Common myeloid progenitor, CD34-positive (primary cell): ENCODE results near the gene ATXN10.

ENCODE experiments used
- CTCF ChIA-PET: fragments of 350-600 bp; sonication (Branson Sonifier 250); formaldehyde crosslinking; loops from one replicate; lab custom pipeline; 2021; ENCODE audit warnings: antibody characterized with exemption; lab: Charles Lee
- POLR2A ChIA-PET: fragments of 350-600 bp; sonication (Branson Sonifier 250); formaldehyde crosslinking; loops from one replicate; lab custom pipeline; 2021; ENCODE audit warnings: antibody characterized with exemption; lab: Charles Lee
- DNase-seq, 3 donors: peaks; one replicate each; pipeline versions ENCODE4 v3.0.0 to v3.0.0-alpha.2; 2013
- H3K27ac ChIP-seq, 2 experiments: 1 replicate in 1 of 2; 2 replicates in 1 of 2; pipeline ENCODE4 v1.7.0; 2013; ENCODE audit warnings: inconsistent platforms in 2 of 2, low read length in 2 of 2, mild to moderate bottlenecking in 2 of 2, low read depth in 1 of 2, moderate library complexity in 1 of 2; ENCODE audit not compliant: severe bottlenecking in 2 of 2, insufficient read depth in 1 of 2, poor library complexity in 1 of 2
- H3K27me3 ChIP-seq, 5 experiments: replicated peaks in 2 of 5; 1 replicate in 3 of 5; 2 replicates in 2 of 5; pipeline versions ENCODE4 v1.6.1 to v1.7.0; 2013; ENCODE audit warnings: low read length in 4 of 5, mild to moderate bottlenecking in 2 of 5, moderate library complexity in 2 of 5, inconsistent platforms in 1 of 5; ENCODE audit not compliant: insufficient read depth in 5 of 5, control insufficient read depth in 4 of 5
- H3K36me3 ChIP-seq, 4 experiments: 1 replicate in 2 of 4; 2 replicates in 2 of 4; pipeline versions ENCODE4 v1.6.1 to v1.7.0; 2013; ENCODE audit warnings: low read length in 3 of 4, control low read depth in 1 of 4, mild to moderate bottlenecking in 1 of 4; ENCODE audit not compliant: control insufficient read depth in 4 of 4, insufficient read depth in 4 of 4
- H3K4me1 ChIP-seq, 4 experiments: 1 replicate in 3 of 4; 2 replicates in 1 of 4; pipeline versions ENCODE4 v1.6.1 to v1.7.1; 2013; ENCODE audit warnings: low read length in 3 of 4, mild to moderate bottlenecking in 3 of 4, control low read depth in 1 of 4, inconsistent platforms in 1 of 4, moderate library complexity in 1 of 4; ENCODE audit not compliant: control insufficient read depth in 4 of 4, insufficient read depth in 4 of 4; ENCODE audit errors: control extremely low read depth in 1 of 4
- H3K4me3 ChIP-seq, 7 experiments: 1 replicate in 4 of 7; 2 replicates in 3 of 7; pipeline versions ENCODE4 v1.5.1 to v1.7.0; 2013; ENCODE audit warnings: mild to moderate bottlenecking in 7 of 7, low read length in 6 of 7, moderate library complexity in 6 of 7, inconsistent platforms in 2 of 7, low read depth in 2 of 7, control low read depth in 1 of 7; ENCODE audit not compliant: insufficient read depth in 4 of 7, control insufficient read depth in 1 of 7; ENCODE audit errors: extremely low read depth in 1 of 7
- H3K9me3 ChIP-seq, 5 experiments: 1 replicate in 4 of 5; 2 replicates in 1 of 5; pipeline versions ENCODE4 v1.6.1 to v1.7.1; 2013; ENCODE audit warnings: low read length in 4 of 5, mild to moderate bottlenecking in 2 of 5, inconsistent platforms in 1 of 5, low read depth in 1 of 5, moderate library complexity in 1 of 5; ENCODE audit not compliant: control insufficient read depth in 4 of 5, insufficient read depth in 2 of 5; ENCODE audit errors: control extremely low read depth in 1 of 5
- WGBS: methylation state at CpG from one replicate; pipeline ENCODE4 v1.1.5; 2013; ENCODE audit not compliant: insufficient coverage; 5-methylcytosine and 5-hydroxymethylcytosine counted together

The ATXN10 gene

GRCh38 chr22:45859231-45860161 is 187.9 kb downstream of the ATXN10 start:
- no peak for DNase-seq
- Histone ChIP-seq H3K9me3 (peaks cover 0 to 10% (median 6%) of the 10 kb centered on the region in 5 experiments), H3K36me3 (peaks cover 2 to 26% (median 10%) of the 10 kb centered on the region in 4 experiments), H3K4me3 (no peak overlapping the region), H3K27me3 (peaks cover 0 to 25% (median 3%) of the 10 kb centered on the region in 5 experiments), H3K27ac (no peak overlapping the region), H3K4me1 (peaks cover 0 to 11% (median 6%) of the 10 kb centered on the region in 4 experiments)
- 98% methylated on average over 25 of the region's 28 CpGs for WGBS
- POLR2A ChIA-PET, result no interaction called here
- CTCF ChIA-PET, result interaction anchor here (1.1 to 1.5 kb wide), 3 partner anchors 16 to 287 kb away, joined by 3 to 4 read pairs (median 3); no protein-coding TSS in a partner anchor

DNA sequence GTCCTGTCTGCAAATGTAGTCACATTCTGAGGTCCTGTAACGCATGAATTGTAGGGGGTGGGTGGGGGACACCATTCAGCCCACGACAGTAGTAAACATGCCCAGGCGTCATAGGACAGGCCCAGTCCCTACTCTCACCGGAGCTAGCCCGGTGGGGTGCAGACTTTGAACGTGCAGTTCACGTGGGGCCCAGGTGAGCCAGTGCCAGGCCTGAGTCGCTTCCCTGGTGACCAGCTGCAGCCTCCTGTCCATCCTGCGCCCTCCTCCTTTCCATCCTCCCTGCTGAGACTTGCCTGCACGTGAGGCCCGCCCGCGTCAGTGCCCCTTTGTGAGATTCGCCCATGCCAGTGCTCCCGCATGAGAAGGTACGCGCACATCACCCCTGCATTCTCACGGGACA is 188.6 kb downstream of the ATXN10 start:
- WGBS, result 97% methylated on average over 17 of the region's 18 CpGs
- POLR2A ChIA-PET, result no interaction called here
- no peak for DNase-seq
- Histone ChIP-seq H3K4me3 (no peak overlapping the region), H3K27me3 (peaks cover 0 to 32% (median 7%) of the 10 kb centered on the region in 5 experiments), H3K36me3 (peaks cover 0 to 20% (median 7%) of the 10 kb centered on the region in 4 experiments), H3K9me3 (peaks cover 0 to 5% (median 2%) of the 10 kb centered on the region in 5 experiments), H3K4me1 (peaks cover 0 to 17% (median 10%) of the 10 kb centered on the region in 4 experiments), H3K27ac (no peak overlapping the region)
- CTCF ChIA-PET, result no interaction called here

- no peak overlapping the region for H3K4me3 ChIP-seq
- WGBS, result 94% methylated on average over 5 of the region's 8 CpGs
- no peak overlapping the region for H3K27ac ChIP-seq
- H3K4me1 ChIP-seq, result peaks cover 0 to 18% (median 10%) of the 10 kb centered on the region in 4 experiments
- DNase-seq, result no peak
- POLR2A ChIA-PET, result no interaction called here
- H3K36me3 ChIP-seq, result peaks cover 0 to 9% (median 6%) of the 10 kb centered on the region in 4 experiments
- H3K27me3 ChIP-seq, result peaks cover 0 to 43% (median 11%) of the 10 kb centered on the region in 5 experiments
- H3K9me3 ChIP-seq, result peaks cover 0 to 2% (median 0%) of the 10 kb centered on the region in 5 experiments
- CTCF ChIA-PET, result interaction anchor here (1.3 to 3.9 kb wide), 2 partner anchors 15 to 111 kb away, joined by 4 to 24 read pairs; no protein-coding TSS in a partner anchor
Observed at GRCh38 chr22:45861259-45861658, 189.6 kb downstream of the ATXN10 start.

DNA sequence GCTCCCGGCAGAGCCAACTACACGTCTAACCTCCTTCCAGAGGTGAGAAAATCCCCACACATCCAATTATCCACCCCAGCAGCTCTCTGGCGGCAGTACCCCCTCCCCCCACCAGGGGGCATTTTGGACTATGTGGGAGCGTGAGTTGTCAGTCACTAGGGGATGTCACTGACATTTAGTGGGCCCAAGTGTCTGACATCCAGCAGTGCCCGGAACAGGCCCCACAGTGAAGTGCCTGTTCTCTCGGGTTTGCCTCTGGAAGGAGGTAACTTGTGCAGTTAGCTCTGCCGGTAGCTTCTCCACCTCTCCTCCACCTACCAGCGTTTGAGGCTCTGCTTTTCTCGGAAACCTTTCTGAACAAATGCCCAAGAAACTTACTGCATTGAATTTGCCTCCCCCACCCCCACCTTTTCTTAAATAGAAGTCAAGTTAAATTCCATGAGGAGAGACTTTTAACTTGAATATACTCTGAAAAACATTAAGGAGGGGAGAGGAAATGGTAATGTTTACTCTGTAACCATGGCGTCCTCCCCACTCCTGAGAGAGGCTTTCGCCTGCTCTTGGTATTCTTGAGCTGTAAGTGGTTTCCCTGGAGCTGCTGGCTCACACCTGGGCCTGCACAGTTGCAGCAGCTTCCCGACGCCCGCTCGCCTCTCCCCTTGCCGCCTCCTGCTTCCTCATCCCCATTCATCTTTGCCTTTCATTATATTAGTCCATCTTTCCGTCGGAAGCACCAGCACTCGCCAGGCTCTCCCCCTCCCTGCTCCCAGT is 192.5 kb downstream of the ATXN10 start:
- peak; percentile 76 to 88 (median 86) for DNase-seq
- Histone ChIP-seq H3K9me3 (peaks cover 0 to 2% (median 0%) of the 10 kb centered on the region in 5 experiments), H3K27me3 (peaks cover 0 to 72% (median 21%) of the 10 kb centered on the region in 5 experiments), H3K36me3 (no peaks in the 10 kb centered on the region), H3K27ac (no peak overlapping the region), H3K4me3 (peak overlapping the region in 1 of 7 experiments; percentile 48), H3K4me1 (peaks cover 0 to 39% (median 21%) of the 10 kb centered on the region in 4 experiments)
- ChIA-PET CTCF (interaction anchor here (0.7 to 3.9 kb wide), 30 partner anchors 10 to 286 kb away, joined by 3 to 24 read pairs (median 4); no protein-coding TSS in a partner anchor), POLR2A (interaction anchor here (0.6 to 0.7 kb wide), 2 partner anchors 20 to 218 kb away, joined by 3 read pairs; no protein-coding TSS in a partner anchor)
- 4% methylated on average over 10 of the region's 19 CpGs for WGBS

DNA sequence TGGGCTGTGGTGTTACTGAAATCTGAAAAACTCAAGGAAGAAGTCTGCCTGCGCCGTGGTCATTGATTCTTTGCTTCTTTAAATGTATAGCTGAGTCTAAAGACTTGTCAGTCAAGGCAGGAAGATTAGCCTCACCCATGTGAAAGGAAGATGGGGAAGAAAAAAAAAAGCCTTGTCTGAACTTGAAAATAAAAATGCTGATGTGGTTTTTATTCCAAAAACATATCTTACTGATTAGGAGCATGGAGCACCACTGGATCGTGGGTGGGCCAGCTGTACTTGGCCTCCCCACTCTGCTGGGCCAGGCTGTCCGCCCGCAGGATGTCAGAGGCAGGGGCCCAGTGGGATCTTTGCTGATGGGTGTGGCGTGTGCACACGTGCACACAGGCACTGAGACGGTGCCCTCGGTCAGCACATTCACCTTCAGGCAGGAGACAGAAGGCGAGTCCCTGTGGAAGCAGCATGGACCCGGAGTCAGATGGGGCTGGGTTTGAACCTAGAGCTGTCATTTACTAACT is 193.4 kb downstream of the ATXN10 start:
- 93% methylated on average over 9 of the region's 11 CpGs for WGBS
- peaks cover 0 to 80% (median 27%) of the 10 kb centered on the region in 5 experiments for H3K27me3 ChIP-seq
- DNase-seq, result no peak
- ChIA-PET POLR2A (no interaction called here), CTCF (interaction anchor here (0.8 to 3.9 kb wide), 12 partner anchors 9 to 287 kb away, joined by 3 to 24 read pairs (median 4); no protein-coding TSS in a partner anchor)
- no peaks in the 10 kb centered on the region for H3K36me3 ChIP-seq
- H3K27ac ChIP-seq, result no peak overlapping the region
- peaks cover 0 to 2% (median 0%) of the 10 kb centered on the region in 5 experiments for H3K9me3 ChIP-seq
- peaks cover 0 to 39% (median 21%) of the 10 kb centered on the region in 4 experiments for H3K4me1 ChIP-seq
- no peak overlapping the region for H3K4me3 ChIP-seq

- DNase-seq, result no peak
- ChIA-PET POLR2A (no interaction called here), CTCF (interaction anchor here (0.7 to 3.4 kb wide), 3 partner anchors 10 to 219 kb away, joined by 3 to 14 read pairs (median 4); no protein-coding TSS in a partner anchor)
- Histone ChIP-seq H3K27me3 (peaks cover 0 to 87% (median 31%) of the 10 kb centered on the region in 5 experiments), H3K36me3 (no peaks in the 10 kb centered on the region), H3K4me3 (no peak overlapping the region), H3K27ac (no peak overlapping the region), H3K9me3 (peaks cover 0 to 2% (median 0%) of the 10 kb centered on the region in 5 experiments), H3K4me1 (peaks cover 0 to 39% (median 21%) of the 10 kb centered on the region in 4 experiments)
- WGBS, result 97% methylated on average over 21 of the region's 24 CpGs
Observed at GRCh38 chr22:45865561-45866125, 194.0 kb downstream of the ATXN10 start.
